NOMO-1 treated with DMSO at 0.1 percent for 48 hours (cell line): ENCODE measurements around the gene SLA2.
"Not testable (repeated sequence)": the region's sequence is repeated elsewhere in the genome, so short reads cannot be mapped to it uniquely, and the experiment has no call there.

Experiments used
- DNase-seq: peaks from one replicate; lab custom pipeline; 2025; ENCODE audit not compliant: unreplicated experiment; lab: John Stamatoyannopoulos, UW

The SLA2 gene, protein sequence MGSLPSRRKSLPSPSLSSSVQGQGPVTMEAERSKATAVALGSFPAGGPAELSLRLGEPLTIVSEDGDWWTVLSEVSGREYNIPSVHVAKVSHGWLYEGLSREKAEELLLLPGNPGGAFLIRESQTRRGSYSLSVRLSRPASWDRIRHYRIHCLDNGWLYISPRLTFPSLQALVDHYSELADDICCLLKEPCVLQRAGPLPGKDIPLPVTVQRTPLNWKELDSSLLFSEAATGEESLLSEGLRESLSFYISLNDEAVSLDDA

GRCh38 chr20:36645998-36646397, at the start of gene SLA2:
Gene SLA2 (minus strand): TSS chr20:36646196. CDS start chr20:36641335, 4,861 bp downstream.
- peak; percentile 84 for DNase-seq

DNA sequence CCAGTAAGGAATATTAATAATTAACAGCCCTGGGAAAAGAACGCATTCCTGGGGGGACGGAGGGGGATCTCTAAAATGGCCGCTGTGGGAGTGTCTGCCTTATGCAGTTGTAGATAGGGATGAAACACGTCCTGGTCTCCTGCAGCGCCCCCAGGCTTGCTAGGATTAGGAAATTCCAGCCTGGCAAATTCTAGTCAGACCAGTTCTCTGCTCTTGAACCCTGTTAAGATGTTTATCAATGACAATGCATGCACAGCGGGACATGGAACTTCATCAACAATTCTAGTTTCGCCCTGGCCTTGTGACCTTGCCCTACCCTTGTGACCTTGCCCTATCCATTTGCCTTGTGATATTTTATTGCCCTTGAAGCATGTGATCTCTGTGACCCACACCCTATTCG, 49.5 kb upstream of the SLA2 start:
- DNase-seq = not testable (repeated sequence)

DNA sequence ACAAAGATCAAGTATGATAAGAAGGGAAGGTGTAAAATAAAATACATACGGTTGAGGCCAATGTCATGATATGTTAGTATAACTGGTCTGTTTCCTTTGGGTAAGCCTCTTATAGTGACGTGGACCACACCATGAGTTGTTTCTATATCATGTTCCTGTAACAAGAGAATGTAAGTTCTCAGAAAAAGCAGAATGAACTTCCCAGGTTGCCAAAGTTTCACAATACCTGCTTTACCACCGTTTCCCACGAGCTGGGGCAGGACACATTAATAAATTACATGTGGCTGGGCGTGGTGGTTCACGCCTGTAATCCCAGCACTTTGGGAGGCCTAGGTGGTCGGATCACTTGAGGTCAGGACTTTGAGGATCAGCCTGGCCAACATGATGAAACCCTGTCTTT, 42.6 kb upstream of the SLA2 start:
- no peak for DNase-seq

- no peak for DNase-seq
Measured at GRCh38 chr20:36687850-36688249, 41.9 kb upstream of the SLA2 start.

DNA sequence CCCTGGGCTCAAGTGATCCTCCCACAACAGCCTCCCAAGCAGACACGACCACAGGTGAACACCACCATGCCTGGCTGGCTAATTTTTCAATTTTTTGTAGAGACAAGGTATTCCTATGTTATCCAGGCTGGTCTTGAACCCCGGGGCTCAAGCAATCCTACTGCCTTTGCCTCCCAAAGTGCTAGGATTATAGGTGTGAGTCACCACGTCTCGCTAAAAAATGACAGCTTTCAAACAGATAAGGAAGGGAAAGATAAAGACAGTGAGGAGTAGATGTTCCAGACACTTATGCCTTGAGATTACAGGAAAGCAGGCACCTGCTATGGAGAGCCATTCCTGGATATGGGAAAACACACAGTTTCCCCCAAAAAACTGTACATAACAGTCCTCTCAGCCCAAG, 40.9 kb upstream of the SLA2 start:
- DNase-seq = no peak

DNA sequence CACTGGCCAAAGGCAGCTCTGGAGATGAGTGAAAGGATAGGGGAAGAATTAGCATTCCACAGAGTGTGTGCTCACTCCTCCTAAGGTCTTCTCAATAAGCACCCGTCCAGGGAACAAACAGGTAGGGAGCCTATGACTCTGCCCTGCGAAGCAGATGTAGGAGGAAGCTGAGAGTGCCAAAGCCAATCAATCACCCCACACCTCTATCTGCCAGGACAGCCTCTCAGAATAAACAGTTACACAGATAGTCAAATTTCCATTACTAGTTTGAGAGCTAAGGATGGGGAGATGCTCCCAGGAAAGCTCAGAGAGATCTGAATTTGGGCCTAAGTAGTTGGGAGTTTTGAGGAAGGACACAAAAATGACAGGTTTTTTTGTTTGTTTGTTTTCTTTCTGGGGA, 40.5 kb upstream of the SLA2 start:
- DNase-seq = no peak

GRCh38 chr20:36684747-36685146, 38.8 kb upstream of the SLA2 start:
- no peak for DNase-seq

GRCh38 chr20:36682311-36682710, 36.3 kb upstream of the SLA2 start:
- DNase-seq = no peak

DNA sequence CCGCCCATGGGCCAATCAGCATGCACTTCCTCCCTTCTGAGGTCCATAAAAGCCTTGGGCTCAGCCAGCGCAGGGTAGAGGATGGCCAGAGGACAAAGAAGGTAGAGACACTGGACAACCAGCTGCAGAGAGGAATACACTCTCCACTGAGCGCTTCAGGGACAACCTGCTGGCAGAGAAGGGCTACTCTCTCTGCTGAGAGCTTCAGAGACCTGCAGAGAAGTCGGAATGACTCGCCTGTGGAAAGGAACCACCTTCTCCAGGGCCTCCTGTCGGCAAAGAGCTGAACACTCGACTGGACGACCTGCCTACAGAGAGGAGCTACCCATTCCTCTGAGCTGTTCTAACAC, 31.4 kb upstream of the SLA2 start:
- DNase-seq = no peak

DNA sequence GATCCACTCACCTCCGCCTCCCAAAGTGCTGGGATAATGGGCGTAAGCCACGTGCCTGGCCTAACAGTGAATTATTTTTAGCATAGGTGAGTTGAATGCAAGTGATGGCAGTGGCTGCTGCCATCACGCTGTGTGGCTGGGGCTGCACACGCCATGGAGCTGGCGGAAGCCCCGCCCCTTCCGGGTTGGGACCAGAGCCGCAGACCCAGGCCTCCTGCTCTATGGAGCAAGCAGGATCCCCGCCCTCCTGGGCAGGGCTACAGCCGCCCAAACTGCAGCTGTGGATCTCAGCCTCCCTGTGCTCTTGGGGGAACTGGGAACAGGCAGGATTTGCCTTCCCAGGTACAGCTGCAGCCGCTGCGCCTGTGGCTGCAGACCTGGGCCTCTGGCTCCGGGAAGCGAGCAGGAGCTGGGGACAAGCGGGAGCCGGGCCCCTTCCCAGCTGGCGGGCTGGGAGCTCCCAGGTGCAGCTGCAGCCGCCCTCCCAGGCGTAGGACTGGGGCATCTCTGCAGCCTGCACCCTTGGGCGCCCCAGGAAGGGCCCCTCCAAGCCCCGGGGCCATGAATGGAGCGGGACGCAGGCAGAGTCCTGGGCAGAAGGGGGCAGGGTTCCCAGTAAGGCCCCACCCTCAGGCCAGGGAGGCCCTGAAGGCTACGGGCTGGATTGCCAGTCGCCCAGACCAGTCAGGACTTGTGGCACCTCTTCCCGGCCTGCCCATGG, 30.9 kb upstream of the SLA2 start:
- no peak for DNase-seq

GRCh38 chr20:36675545-36675944, 29.5 kb upstream of the SLA2 start:
- not testable (repeated sequence) for DNase-seq

DNA sequence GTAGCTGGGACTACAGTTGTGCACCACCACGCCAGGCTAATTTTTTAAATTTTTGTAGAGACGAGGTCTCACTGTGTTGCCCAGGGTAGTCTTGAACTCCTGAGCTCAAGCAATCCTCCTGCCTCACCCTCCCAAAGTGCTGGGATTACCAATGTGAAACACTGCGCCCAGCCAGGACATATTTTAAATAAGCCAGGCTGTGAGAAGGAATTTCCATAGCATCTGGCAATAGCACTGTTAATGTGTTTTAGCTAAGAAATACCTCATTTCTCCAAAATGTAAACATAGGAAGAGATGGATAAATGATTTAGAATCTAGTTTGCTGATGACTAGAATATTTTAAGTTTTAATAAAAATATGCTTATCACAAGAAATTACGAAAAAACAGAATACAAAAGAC, 27.0 kb upstream of the SLA2 start:
- DNase-seq = no peak

DNA sequence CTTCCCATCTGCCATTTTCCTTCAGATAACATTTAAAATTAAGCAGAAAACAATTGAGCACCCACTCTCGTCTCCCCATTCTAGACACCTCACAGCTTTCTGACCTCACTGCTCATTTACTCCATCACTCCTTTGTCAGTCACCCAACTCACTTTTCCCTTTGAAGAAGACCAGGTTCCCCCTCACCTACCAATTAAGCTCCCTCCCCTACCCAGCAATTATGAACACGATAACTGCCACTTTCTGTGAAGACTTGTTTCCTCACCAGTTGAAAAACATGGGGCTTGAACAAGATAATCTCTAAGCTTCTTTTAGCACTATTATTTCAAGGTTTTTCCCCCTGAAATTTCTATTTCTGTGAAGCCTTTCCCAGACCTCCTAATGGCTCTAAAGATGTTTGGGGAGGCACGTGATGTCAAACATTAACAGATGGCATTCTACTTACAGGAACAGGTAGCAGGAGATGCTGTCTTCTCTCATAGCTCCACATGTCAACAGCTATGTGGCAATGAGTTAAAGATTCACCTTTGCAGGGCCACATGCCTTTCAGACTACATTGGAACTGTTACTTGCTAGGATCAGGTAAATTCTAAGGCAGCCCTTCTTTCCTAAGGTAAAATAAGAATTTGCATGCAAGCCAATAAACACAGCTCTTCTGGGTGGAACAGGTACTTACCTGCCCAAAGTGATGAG, 24.8 kb upstream of the SLA2 start:
- DNase-seq = no peak

DNA sequence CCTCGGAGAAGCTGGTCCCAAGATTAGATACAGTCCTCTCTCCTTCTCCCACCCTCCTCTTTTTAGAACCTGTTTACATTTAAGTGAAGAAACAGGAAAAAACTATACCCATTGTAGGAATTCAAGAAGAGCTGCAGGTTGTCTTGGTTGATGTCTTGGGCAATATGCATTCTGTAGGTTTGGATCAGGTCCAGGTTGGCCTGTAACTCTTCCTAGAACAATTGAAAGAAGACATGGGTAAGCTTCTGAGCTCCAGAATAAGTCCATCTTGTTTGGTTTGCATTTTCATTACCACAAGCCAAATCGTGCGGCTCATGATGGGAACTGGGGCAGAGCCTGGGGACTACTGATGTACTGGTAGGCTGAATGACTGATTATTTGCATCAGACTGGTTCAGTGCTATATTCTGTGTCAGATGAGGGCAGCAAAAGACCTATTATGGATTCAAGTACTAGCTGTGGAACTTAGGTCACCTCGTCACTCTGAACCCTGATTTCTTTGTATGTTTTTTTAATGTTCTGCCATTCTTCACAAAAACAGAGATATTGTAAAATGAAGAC, 20.3 kb upstream of the SLA2 start:
- DNase-seq = no peak

DNA sequence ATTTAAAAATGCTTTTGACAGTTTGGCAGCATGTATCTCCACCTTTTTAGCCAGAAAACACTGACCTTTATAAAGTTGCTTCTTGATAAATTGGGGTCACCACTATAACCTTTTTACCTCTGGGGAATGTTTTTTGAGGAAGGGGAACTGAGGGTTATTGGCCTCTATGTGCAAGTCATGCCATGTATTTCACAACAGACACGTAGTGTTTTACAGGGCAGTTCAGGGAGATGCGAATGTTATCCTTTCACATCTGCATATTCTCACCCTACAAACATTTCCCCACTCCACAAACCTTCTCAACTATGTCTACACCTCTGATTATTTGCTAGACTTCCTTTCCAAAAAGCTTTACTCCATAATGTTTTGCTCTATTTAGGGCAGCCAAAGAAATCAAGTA, 17.0 kb upstream of the SLA2 start:
- DNase-seq = peak; percentile 70

DNA sequence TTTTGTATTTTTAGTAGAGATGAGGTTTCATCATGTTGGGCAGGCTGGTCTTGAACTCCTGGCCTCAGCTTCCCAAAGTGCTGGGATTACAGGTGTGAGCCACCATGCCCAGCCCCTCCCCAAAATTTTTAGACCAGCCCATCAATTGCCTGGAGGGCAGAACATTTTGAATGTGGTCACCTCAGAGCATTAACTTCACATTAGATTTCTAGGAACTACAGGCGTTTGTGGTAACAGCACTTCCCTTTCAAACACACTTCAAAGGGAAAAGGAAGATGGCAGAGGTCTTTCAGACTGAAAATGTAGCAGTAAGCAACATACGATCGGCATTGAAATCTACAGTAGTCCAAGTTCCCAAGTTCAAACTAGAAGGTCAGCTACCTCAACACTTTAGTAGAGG, 12.3 kb upstream of the SLA2 start:
- DNase-seq = peak; percentile 11

DNA sequence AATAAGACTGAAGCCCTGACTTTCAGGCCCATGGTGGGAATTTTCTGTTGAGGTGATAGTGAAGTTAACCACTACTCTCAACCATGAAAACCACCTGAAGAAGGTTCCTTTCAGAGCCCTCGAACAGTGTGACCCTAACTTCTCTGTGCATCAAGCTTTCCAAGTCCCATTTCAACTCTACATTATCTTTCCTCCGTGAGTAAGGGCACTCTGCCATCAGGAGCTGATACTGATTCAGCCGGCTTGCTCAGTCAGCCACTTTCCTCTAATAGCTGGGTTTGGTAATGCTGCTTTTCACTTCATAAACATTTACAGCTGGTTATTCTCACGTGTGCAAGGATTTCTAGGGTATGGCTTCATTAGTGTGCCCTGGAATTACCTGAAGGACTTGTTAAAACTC, 10.7 kb upstream of the SLA2 start:
- DNase-seq = no peak

DNA sequence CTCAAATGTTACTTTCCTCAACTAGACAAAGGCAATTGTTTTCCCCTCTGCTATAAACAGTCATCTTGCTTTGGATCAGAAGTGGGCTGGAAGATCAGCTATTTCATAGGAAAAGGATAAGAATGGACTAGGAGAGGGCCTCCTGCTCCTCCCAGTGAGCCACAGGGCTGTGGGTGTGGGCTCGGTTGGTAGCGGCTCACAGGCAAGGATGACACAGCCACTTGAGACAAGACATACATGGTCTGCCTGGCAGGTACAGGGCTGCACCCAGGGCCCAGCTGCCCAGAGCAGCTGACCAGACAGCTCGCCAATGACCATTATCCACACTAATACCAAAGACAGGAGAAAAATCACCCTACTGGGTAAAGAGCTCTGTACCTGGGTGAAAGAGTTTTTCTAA, 9.0 kb upstream of the SLA2 start:
- no peak for DNase-seq

- DNase-seq = no peak
Measured at GRCh38 chr20:36654506-36654905, 8.5 kb upstream of the SLA2 start.

GRCh38 chr20:36653456-36653855, 7.5 kb upstream of the SLA2 start:
- no peak for DNase-seq

GRCh38 chr20:36647196-36648121, 1.5 kb upstream of the SLA2 start:
- no peak for DNase-seq
